ENCODE measurements around the gene CACNA1C.

CACNA1C gene

DNA sequence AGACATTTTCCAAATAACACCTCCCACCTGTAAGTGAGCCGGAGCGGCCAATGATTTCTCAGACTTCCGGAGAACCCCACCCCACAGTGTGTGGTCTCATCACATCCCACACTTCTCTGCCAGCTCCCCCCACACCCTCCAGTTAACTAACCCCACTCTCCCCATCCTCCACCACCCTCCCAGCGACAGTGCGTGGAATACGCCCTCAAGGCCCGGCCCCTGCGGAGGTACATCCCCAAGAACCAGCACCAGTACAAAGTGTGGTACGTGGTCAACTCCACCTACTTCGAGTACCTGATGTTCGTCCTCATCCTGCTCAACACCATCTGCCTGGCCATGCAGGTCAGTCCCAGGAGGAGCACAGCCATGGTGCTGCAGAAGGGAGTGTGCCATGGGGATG, 557.6 kb downstream of the CACNA1C start:
- H3K9ac ChIP-seq (ENCODE audit: low read depth, low read length), result no peak overlapping the region
- no peaks in the 10 kb centered on the region for H3K36me3 ChIP-seq (ENCODE audit: insufficient read depth, low read length)
- peaks cover 16% of the 10 kb centered on the region for H3K4me1 ChIP-seq (ENCODE audit: control insufficient read depth, insufficient read depth, low read length)
- H3K4me3 ChIP-seq (ENCODE audit: low read length), result no peak overlapping the region
- H3K4me2 ChIP-seq (ENCODE audit: low read length), result no peak overlapping the region
- H3K9me3 ChIP-seq (replicated peaks; ENCODE audit: low read length), result no peaks in the 10 kb centered on the region
- H3K27me3 ChIP-seq (ENCODE audit: control insufficient read depth, insufficient read depth, low read length), result peaks cover 36% of the 10 kb centered on the region

DNA sequence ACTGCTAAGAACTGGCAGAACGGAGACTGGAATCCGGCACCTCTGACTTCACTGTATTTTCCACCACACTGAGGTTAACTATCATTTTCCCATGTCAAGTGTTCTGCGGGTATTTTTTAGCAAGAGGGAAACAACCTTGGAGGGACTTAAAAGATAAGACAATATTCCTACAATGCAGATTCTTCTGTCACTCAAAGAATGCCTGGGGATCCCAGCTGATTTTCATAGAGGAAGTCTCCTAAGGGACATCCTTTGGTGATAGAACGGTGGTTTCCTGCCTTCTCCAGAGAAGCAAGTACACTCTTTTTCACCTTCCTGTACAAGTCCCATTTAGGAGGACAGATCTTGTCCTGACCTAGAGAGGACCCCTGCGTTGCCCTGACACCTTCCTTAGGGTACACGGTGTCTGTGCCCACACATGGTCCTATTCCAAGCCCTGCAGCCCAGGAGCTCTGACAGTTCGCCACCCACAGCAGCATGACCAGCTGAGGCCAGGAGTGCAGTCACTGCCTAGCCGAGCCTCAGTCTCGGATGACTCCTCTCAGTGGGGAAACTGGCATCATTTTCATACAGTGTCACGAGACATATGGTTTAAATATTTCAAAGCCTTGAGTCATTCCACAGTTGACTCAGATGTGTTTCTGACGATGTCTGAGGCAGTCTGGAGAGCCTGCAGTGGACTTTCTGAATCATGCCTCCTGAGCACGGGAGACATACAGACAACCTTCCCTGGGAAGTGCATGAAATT, 560.7 kb downstream of the CACNA1C start:
- Histone ChIP-seq H3K9ac (ENCODE audit: low read depth, low read length) (no peak overlapping the region), H3K36me3 (ENCODE audit: insufficient read depth, low read length) (no peaks in the 10 kb centered on the region)

DNA sequence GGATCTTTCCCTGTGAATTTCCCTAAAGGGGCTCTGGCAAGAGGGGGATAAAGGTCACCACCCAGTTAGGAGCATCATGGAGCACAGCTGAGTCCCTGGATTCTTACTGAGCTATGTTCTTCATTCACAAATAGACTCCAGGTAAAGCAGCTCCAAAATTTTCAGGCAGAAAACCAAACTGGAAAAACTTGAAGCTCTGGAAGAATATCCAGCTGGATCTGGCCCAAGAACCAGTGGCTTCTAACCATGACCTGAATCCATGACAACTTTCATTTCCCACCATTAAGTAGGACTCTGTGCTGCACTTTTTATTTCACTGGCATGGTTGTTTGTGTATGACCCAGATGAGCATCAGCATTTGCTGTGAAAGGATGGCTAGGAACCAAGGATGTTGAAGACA, 561.6 kb downstream of the CACNA1C start:
- Histone ChIP-seq H3K9me3 (replicated peaks; ENCODE audit: low read length) (no peaks in the 10 kb centered on the region), H3K27me3 (ENCODE audit: control insufficient read depth, insufficient read depth, low read length) (peaks cover 10% of the 10 kb centered on the region), H3K4me2 (ENCODE audit: low read length) (peak overlapping the region; percentile 51), H3K4me3 (ENCODE audit: low read length) (no peak overlapping the region), H3K9ac (ENCODE audit: low read depth, low read length) (no peak overlapping the region), H3K36me3 (ENCODE audit: insufficient read depth, low read length) (no peaks in the 10 kb centered on the region), H3K4me1 (ENCODE audit: control insufficient read depth, insufficient read depth, low read length) (peaks cover 16% of the 10 kb centered on the region)

More for the DNA sequence above, 560.7 kb downstream of the CACNA1C start:
- peak overlapping the region; percentile 68 for H3K4me2 ChIP-seq (ENCODE audit: low read length)
- no peak overlapping the region for H3K4me3 ChIP-seq (ENCODE audit: low read length)
- H3K9me3 ChIP-seq (replicated peaks; ENCODE audit: low read length), result no peaks in the 10 kb centered on the region
- peaks cover 11% of the 10 kb centered on the region for H3K27me3 ChIP-seq (ENCODE audit: control insufficient read depth, insufficient read depth, low read length)
- H3K4me1 ChIP-seq (ENCODE audit: control insufficient read depth, insufficient read depth, low read length), result peaks cover 16% of the 10 kb centered on the region

DNA sequence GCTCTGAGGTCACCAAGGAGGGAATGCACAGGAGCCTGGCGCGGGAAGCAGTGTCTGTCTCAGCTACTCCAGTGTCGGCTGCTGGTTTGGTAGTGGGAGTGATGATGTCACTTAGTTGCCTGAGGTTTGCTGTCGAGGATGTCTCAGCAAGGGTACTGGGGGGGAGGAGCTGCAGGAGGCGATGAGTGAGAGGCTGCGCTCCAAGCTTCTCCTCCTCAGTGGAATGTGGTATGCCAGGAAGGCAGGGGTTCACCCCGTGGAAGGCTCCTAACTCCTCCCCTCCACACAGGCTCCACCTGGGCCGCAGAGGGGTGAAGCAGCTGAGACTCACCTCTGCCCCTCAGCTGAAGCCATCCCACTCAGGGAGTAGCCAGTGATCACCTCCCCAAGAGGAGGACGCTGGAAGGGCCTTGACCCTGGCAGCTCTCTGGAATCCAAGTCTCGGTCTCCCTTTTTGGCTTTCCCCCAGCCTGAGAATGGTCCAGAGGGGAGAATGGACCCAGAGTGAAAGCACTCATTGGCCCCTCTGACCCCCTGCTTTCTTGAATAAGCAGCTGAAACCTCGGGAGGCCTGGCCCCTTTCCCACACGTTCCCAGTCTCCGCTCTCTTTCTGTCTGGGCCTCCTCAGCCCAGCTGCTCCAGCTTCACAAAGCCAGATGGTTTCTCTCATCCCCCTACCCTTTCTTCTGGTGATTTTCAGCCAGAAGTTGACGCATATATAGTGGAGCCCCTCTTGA, 563.0 kb downstream of the CACNA1C start:
- no peaks in the 10 kb centered on the region for H3K36me3 ChIP-seq (ENCODE audit: insufficient read depth, low read length)
- H3K4me3 ChIP-seq (ENCODE audit: low read length), result no peak overlapping the region
- no peak overlapping the region for H3K4me2 ChIP-seq (ENCODE audit: low read length)
- H3K4me1 ChIP-seq (ENCODE audit: control insufficient read depth, insufficient read depth, low read length), result peaks cover 16% of the 10 kb centered on the region
- no peak overlapping the region for H3K9ac ChIP-seq (ENCODE audit: low read depth, low read length)
- peaks cover 22% of the 10 kb centered on the region for H3K27me3 ChIP-seq (ENCODE audit: control insufficient read depth, insufficient read depth, low read length)
- H3K9me3 ChIP-seq (replicated peaks; ENCODE audit: low read length), result no peaks in the 10 kb centered on the region

DNA sequence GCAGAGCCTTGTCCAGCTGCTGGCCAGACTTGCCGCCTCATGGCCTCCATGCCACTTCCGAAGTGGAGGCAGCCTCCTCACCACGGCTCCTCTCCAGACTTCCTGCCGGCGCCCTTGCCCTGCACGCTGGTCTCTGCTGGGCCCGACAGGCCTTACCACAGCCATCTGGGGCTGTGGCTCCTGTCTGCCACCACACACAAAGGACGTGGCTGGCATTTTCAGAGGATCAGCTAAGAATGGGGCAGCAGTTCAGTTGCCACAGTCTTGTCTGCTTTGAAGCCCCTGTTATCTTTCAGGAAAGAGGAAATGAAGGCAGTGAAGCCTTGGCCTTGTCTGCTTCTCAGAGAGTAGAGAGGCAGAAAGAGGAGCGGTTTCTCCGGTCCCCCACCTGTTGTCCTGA, 564.0 kb downstream of the CACNA1C start:
- Histone ChIP-seq H3K36me3 (ENCODE audit: insufficient read depth, low read length) (no peaks in the 10 kb centered on the region), H3K4me3 (ENCODE audit: low read length) (no peak overlapping the region), H3K4me1 (ENCODE audit: control insufficient read depth, insufficient read depth, low read length) (peaks cover 16% of the 10 kb centered on the region), H3K4me2 (ENCODE audit: low read length) (no peak overlapping the region), H3K27me3 (ENCODE audit: control insufficient read depth, insufficient read depth, low read length) (peaks cover 31% of the 10 kb centered on the region), H3K9me3 (replicated peaks; ENCODE audit: low read length) (no peaks in the 10 kb centered on the region), H3K9ac (ENCODE audit: low read depth, low read length) (no peak overlapping the region)

DNA sequence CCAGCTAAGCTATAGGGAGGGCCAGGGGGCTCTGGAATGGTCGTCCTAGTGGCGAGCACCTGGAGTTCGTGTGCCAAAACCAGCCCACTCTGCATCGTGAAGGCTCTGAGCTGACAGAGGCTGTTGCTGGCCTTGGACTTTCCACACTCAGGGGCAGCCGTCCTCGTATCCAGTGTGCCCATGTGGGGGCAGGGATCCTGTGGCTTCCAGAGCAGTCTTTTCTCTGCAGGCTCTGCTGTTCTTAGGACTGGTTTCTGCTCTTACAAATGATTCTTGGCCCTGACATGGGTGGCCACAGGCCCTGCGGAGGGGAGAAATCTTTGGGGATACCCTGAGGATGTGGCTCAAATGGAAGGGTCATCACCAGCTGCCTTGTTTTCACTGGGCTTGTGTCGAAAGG, 564.6 kb downstream of the CACNA1C start:
- Histone ChIP-seq H3K4me3 (ENCODE audit: low read length) (no peak overlapping the region), H3K4me2 (ENCODE audit: low read length) (no peak overlapping the region), H3K9ac (ENCODE audit: low read depth, low read length) (no peak overlapping the region), H3K27me3 (ENCODE audit: control insufficient read depth, insufficient read depth, low read length) (peaks cover 37% of the 10 kb centered on the region), H3K9me3 (replicated peaks; ENCODE audit: low read length) (no peaks in the 10 kb centered on the region), H3K4me1 (ENCODE audit: control insufficient read depth, insufficient read depth, low read length) (peaks cover 16% of the 10 kb centered on the region), H3K36me3 (ENCODE audit: insufficient read depth, low read length) (no peaks in the 10 kb centered on the region)

DNA sequence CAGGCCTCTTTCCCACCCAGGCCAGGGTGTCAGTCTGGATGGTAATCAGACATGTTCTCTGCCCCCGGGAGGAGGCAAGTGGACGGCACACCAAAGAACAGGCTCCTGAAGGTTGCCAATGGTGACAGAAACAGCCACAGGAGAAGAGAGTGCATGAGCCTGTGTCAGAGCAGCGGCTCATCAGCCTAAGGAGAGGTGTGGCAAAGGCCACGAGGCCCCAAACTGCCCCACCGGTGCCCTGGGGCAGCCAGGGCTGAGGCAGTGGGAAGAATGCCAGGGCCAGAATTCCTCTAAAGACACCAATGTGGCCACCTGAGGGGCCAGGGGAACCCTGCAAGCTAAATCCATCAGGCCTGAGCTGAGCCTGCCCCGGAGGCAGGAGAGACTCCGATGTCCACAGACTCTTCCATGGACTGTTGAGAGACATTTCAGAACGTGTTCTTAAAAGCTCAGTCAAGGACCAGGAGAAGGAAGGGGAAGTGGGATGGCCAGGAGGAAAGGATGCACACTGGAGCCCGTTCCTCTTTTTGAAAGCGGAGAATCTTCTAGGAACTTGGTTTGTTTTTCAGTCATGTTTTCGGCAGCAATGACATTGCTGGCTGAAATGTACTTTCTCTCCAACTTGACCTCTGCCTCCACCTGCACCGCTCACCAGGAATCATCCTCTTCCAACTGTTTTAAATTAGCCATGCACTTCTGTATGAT, 565.7 kb downstream of the CACNA1C start:
- Histone ChIP-seq H3K27me3 (ENCODE audit: control insufficient read depth, insufficient read depth, low read length) (peaks cover 47% of the 10 kb centered on the region), H3K9ac (ENCODE audit: low read depth, low read length) (no peak overlapping the region), H3K4me1 (ENCODE audit: control insufficient read depth, insufficient read depth, low read length) (peaks cover 9% of the 10 kb centered on the region), H3K4me2 (ENCODE audit: low read length) (no peak overlapping the region), H3K4me3 (ENCODE audit: low read length) (no peak overlapping the region), H3K9me3 (replicated peaks; ENCODE audit: low read length) (no peaks in the 10 kb centered on the region), H3K36me3 (ENCODE audit: insufficient read depth, low read length) (no peaks in the 10 kb centered on the region)

DNA sequence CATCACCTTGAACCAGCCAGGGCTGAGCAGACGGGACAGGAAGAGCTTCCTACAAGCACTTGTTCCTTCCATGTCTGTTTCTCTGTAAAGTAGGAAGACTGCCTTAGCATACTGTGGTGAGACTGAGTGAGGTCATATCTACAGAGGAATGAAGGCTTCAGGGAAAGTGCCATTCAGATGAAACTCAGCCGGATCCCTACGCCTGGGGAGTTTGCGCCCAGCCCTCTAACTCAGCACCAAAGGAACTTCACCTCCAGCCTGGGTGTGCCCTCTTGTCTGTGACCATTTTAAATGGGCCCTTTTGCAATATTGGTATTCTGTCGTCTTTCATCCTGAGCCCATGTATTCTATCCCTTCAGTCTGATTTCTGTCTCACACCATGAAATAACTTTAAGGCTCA, 566.3 kb downstream of the CACNA1C start:
- no peaks in the 10 kb centered on the region for H3K9me3 ChIP-seq (replicated peaks; ENCODE audit: low read length)
- H3K36me3 ChIP-seq (ENCODE audit: insufficient read depth, low read length), result no peaks in the 10 kb centered on the region
- H3K4me1 ChIP-seq (ENCODE audit: control insufficient read depth, insufficient read depth, low read length), result peaks cover 4% of the 10 kb centered on the region
- H3K4me3 ChIP-seq (ENCODE audit: low read length), result no peak overlapping the region
- no peak overlapping the region for H3K9ac ChIP-seq (ENCODE audit: low read depth, low read length)
- H3K4me2 ChIP-seq (ENCODE audit: low read length), result no peak overlapping the region
- H3K27me3 ChIP-seq (ENCODE audit: control insufficient read depth, insufficient read depth, low read length), result peaks cover 54% of the 10 kb centered on the region

DNA sequence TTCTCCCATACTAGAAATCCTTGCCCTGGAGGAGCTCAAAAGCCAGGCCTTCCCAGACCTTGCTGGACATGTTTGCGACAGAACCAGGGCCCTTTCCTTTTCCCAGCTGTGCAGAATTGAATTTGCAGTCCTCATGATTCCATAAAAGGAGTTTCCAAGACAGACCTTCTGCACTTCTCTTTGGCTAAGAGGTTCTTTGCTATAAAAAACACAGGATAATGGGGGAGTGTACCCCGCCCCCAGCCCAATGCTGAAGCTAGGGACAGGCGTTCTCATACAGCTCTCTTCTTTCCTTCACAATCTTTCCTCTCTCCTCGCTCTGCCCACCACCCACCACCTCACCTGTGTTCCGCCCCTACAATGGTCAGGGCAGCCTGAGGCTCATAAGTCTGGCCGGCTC, 569.7 kb downstream of the CACNA1C start:
- no peaks in the 10 kb centered on the region for H3K36me3 ChIP-seq (ENCODE audit: insufficient read depth, low read length)
- no peaks in the 10 kb centered on the region for H3K9me3 ChIP-seq (replicated peaks; ENCODE audit: low read length)
- no peak overlapping the region for H3K9ac ChIP-seq (ENCODE audit: low read depth, low read length)
- peaks cover 83% of the 10 kb centered on the region for H3K27me3 ChIP-seq (ENCODE audit: control insufficient read depth, insufficient read depth, low read length)
- no peaks in the 10 kb centered on the region for H3K4me1 ChIP-seq (ENCODE audit: control insufficient read depth, insufficient read depth, low read length)
- H3K4me2 ChIP-seq (ENCODE audit: low read length), result no peak overlapping the region
- no peak overlapping the region for H3K4me3 ChIP-seq (ENCODE audit: low read length)

DNA sequence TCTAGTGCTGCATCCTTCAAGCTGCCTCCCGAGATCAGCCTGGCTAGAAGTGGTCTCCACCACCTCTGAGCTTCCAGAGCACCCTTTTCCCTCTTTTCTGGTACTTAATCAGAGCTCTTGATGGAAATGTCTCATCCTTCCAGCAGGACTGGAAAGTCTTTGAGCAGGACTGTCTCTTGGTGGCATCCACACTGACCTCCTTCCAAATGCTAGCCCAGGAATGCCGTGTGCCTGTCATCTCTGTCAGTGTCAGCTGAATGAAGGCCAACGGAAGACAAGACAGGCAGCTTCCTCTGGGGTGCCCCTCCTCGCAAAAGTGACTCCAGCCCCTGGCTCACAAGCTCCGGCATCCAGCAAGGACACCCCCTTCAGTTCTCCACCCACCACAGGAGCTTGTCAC, 570.7 kb downstream of the CACNA1C start:
- H3K36me3 ChIP-seq (ENCODE audit: insufficient read depth, low read length), result no peaks in the 10 kb centered on the region
- H3K4me1 ChIP-seq (ENCODE audit: control insufficient read depth, insufficient read depth, low read length), result no peaks in the 10 kb centered on the region
- peaks cover 92% of the 10 kb centered on the region for H3K27me3 ChIP-seq (ENCODE audit: control insufficient read depth, insufficient read depth, low read length)

DNA sequence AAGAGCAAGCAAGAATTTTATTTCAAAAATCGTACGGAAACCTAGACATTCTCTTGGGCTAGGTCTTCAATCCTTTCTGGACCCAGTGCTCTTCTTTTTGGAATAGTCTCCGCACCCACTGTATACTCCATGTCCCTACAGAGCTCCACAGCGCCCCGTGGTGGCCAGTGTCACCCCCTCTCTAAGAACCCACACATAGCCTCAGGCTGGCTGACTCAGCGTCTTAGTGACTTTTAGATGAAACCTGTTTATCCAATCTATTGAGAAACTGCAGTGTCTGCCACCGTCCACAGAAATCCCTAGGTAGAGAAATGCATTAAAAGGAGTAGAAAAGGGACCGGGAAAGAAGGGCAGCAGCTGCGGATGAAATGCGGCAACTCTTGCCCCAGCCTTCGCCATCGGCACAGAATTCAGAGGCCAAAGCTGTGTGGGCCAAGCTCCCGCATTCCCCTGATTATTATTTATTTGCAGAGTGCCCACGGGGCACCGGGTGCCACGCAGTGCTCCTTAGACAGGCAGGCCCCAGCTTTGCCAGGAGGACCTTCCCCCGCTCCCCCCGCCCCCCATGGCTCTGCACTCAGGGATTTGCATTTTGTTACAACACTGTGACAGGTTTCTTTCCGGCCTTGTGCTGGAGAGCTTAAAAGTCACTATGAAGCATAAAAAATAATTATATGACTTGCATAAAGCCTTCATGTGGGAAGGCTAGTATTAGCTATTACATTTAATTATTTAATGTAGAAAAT, 571.9 kb downstream of the CACNA1C start:
- H3K4me3 ChIP-seq (ENCODE audit: low read length), result no peak overlapping the region
- no peak overlapping the region for H3K4me2 ChIP-seq (ENCODE audit: low read length)
- no peaks in the 10 kb centered on the region for H3K36me3 ChIP-seq (ENCODE audit: insufficient read depth, low read length)
- no peaks in the 10 kb centered on the region for H3K9me3 ChIP-seq (replicated peaks; ENCODE audit: low read length)
- H3K4me1 ChIP-seq (ENCODE audit: control insufficient read depth, insufficient read depth, low read length), result no peaks in the 10 kb centered on the region
- peaks cover 93% of the 10 kb centered on the region for H3K27me3 ChIP-seq (ENCODE audit: control insufficient read depth, insufficient read depth, low read length)
- H3K9ac ChIP-seq (ENCODE audit: low read depth, low read length), result no peak overlapping the region

More for the DNA sequence above, 570.7 kb downstream of the CACNA1C start:
- Histone ChIP-seq H3K9ac (ENCODE audit: low read depth, low read length) (no peak overlapping the region), H3K9me3 (replicated peaks; ENCODE audit: low read length) (no peaks in the 10 kb centered on the region), H3K4me2 (ENCODE audit: low read length) (no peak overlapping the region), H3K4me3 (ENCODE audit: low read length) (no peak overlapping the region)

Measured in skeletal muscle satellite cell (primary cell).